ENCODE data around the gene CA9.
"Not testable (repeated sequence)": the region's sequence is repeated elsewhere in the genome, so short reads cannot be mapped to it uniquely, and the experiment has no call there.

CA9 gene

DNA sequence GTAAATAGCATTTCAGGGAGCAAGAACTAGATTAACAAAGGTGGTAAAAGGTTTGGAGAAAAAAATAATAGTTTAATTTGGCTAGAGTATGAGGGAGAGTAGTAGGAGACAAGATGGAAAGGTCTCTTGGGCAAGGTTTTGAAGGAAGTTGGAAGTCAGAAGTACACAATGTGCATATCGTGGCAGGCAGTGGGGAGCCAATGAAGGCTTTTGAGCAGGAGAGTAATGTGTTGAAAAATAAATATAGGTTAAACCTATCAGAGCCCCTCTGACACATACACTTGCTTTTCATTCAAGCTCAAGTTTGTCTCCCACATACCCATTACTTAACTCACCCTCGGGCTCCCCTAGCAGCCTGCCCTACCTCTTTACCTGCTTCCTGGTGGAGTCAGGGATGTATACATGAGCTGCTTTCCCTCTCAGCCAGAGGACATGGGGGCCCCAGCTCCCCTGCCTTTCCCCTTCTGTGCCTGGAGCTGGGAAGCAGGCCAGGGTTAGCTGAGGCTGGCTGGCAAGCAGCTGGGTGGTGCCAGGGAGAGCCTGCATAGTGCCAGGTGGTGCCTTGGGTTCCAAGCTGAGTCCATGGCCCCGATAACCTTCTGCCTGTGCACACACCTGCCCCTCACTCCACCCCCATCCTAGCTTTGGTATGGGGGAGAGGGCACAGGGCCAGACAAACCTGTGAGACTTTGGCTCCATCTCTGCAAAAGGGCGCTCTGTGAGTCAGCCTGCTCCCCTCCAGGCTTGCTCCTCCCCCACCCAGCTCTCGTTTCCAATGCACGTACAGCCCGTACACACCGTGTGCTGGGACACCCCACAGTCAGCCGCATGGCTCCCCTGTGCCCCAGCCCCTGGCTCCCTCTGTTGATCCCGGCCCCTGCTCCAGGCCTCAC is at the start of gene CA9:
Gene CA9, plus strand, starts transcription at position 797 of the 893 bp plus-strand sequence. Its CDS starts 32 bp downstream, at position 829.
- no peak for DNase-seq (ENCODE audit: low read depth in 2 of 2)

GRCh38 chr9:35627575-35627974 is 46.2 kb upstream of the CA9 start:
- no peak for DNase-seq (ENCODE audit: low read depth in 2 of 2)

DNA sequence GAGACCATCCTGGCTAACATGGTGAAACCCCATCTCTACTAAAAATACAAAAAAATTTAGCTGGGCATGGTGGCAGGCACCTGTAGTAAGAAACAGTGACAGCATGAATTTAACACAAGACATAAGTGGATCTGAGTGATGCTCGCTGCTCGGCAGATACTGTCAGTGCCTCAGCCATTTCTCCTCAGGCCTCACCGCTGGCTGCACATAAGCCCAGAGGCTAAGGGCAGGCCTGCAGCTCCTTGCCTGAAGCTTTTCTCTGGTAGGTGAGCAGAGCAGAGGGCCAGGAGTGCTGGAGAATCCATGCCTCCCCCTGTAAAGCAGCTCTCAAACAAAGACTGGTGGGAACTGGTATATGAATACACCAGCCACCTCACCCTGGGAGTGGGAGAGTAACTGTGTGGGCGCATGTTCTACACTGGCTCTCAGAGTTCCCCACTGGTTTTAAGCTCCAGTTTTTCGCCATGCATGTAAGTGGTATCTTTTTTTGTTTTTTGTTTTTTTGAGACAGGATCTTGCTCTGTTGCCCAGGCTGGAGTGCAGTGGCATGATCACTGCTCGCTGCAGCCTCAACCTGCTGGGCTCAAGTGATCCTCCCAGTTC is 45.2 kb upstream of the CA9 start:
- DNase-seq (ENCODE audit: low read depth in 2 of 2): no peak

- no peak for DNase-seq (ENCODE audit: low read depth in 2 of 2)
Observed at GRCh38 chr9:35629597-35629996, 44.1 kb upstream of the CA9 start.

GRCh38 chr9:35635730-35636129 is 38.0 kb upstream of the CA9 start:
- no peak for DNase-seq (ENCODE audit: low read depth in 2 of 2)

GRCh38 chr9:35636135-35636876 is 37.4 kb upstream of the CA9 start:
- no peak for DNase-seq (ENCODE audit: low read depth in 2 of 2)

DNA sequence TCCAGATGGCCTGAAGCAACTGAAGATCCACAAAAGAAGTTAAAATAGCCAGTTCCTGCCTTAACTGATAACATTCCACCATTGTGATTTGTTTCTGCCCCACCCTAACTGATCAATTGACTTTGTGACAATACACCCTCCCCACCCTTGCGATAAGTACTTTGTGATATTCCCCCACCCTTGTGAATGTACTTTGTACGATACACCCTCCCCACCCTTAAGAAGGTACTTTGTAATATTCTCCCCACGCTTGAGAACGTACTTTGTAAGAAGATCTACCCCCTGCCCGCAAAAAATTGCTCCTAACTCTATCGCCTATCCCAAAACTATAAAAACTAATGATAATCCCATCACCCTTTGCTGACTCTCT is 36.9 kb upstream of the CA9 start:
- not testable (repeated sequence) for DNase-seq (ENCODE audit: low read depth in 2 of 2)

GRCh38 chr9:35637427-35637955 is 36.2 kb upstream of the CA9 start:
- not testable (repeated sequence) for DNase-seq (ENCODE audit: low read depth in 2 of 2)

DNA sequence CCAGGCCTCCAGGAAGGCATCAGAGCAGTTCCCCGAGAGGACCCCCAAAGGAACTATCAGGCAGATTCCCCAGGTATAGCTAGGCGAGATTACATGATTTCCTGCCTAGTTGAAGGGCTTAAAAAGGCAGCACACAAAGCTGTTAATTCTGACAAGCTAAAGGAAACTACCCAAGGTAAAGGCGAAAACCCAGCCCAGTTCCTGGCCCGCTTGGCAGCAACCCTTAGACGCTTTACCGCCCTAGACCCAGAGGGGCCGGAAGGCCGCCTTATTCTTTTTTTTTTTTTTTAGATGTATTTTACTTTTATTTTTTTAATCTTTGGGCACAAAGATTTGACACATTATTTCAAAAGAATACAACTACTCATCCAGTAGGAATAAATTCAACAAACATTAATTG is 35.0 kb upstream of the CA9 start:
- not testable (repeated sequence) for DNase-seq (ENCODE audit: low read depth in 2 of 2)

DNA sequence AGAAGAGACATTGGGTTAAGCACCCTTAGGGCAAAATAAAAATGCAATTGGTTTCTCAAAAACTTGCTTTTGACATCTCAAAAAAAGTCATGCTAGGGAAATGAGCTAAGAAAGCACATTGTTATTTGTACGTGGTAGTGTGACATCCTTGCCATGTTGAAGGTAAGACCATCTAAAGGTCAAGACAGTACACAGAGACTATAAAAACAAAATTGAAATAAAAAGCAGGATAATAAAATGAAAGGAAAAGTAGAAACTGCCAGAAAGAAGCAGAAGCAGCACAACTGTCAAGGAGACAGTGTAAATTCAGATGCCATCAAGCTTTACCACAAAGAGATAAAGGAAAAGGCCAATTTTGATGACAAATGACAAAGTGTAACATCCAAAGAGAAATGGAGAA is 34.5 kb upstream of the CA9 start:
- not testable (repeated sequence) for DNase-seq (ENCODE audit: low read depth in 2 of 2)

DNA sequence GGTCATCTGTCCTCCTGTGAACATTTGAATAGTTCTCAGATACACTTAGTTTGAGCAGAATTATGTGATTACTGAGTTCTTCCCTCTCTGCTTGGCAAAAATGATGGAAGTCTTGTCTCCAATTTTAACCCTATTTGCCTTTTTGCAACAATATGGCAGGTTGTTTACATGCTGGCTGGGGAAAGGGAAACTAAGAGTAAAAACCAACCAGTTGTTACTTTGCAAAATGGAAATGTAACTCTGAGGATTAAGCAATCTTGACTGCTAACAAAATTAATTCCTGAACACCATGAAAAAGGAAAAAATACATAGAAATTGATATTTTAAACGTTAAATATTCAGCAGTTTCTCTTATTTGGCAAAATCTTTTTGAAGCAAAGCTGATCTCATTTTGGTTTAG is 34.1 kb upstream of the CA9 start:
- DNase-seq (ENCODE audit: low read depth in 2 of 2): no peak

GRCh38 chr9:35640431-35640830 is 33.3 kb upstream of the CA9 start:
- not testable (repeated sequence) for DNase-seq (ENCODE audit: low read depth in 2 of 2)

DNA sequence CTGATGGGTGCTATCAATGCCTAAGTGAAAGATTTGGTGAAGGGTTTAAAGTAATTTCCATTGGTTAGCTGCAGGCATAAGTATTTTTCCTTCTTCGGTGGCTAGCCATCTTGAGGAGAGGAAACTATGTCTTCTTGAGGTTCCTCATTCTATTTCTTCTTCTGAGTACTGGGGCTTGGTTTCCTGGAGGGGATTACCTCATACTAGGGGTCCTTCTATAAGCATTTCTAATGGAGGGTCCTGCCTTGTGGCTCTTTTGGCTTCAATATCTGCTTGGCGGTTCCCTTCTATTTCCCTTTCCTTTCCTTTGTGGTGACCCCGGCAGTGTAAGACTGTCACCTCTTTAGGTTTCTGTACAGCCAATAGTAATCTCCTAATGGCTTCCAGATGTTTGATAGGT is 32.2 kb upstream of the CA9 start:
- DNase-seq (ENCODE audit: low read depth in 2 of 2): not testable (repeated sequence)

GRCh38 chr9:35643046-35643445 is 30.7 kb upstream of the CA9 start:
- no peak for DNase-seq (ENCODE audit: low read depth in 2 of 2)

DNA sequence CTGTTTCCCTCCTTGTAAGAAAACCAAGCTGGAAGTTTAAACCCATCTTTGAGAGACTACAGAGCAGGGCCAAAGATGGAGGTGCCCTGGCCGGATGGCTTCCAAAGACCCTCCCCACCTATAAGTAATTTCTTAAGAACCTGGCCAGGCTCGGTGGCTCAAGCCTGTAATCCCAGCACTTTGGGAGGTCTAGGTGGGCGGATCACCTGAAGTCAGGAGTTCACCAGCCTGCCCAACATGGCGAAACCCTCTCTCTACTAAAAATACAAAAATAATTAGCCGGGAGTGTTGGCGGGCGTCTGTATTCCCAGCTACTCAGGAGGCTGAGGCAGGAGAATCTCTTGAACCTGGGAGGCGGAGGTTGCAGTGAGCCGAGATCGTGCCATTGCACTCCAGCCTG is 28.0 kb upstream of the CA9 start:
- DNase-seq (ENCODE audit: low read depth in 2 of 2): not testable (repeated sequence)

DNA sequence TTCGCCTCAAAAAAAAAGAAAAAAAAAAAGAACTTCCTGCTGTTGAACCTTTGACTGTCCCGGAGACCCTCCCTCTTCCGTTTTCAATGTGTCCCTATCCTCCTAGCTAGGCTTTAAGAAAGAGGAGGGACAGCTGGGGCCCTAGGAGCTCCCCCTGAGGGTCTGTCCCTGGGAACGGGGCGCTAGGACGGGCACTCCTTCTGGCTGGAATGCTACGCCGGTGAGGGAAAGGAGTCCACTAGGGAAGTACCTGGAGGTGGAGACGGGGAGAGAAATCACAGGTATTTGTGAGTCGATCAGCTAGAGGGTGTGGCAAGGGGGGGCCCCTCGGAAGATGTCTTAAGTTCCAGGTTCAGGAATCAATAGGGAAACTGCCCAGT is 27.6 kb upstream of the CA9 start:
- no peak for DNase-seq (ENCODE audit: low read depth in 2 of 2)

GRCh38 chr9:35646533-35647265 is 27.0 kb upstream of the CA9 start:
- DNase-seq (ENCODE audit: low read depth in 2 of 2): peak; percentile 88 to 89

- no peak for DNase-seq (ENCODE audit: low read depth in 2 of 2)
Observed at GRCh38 chr9:35649431-35650340, 24.0 kb upstream of the CA9 start.

DNA sequence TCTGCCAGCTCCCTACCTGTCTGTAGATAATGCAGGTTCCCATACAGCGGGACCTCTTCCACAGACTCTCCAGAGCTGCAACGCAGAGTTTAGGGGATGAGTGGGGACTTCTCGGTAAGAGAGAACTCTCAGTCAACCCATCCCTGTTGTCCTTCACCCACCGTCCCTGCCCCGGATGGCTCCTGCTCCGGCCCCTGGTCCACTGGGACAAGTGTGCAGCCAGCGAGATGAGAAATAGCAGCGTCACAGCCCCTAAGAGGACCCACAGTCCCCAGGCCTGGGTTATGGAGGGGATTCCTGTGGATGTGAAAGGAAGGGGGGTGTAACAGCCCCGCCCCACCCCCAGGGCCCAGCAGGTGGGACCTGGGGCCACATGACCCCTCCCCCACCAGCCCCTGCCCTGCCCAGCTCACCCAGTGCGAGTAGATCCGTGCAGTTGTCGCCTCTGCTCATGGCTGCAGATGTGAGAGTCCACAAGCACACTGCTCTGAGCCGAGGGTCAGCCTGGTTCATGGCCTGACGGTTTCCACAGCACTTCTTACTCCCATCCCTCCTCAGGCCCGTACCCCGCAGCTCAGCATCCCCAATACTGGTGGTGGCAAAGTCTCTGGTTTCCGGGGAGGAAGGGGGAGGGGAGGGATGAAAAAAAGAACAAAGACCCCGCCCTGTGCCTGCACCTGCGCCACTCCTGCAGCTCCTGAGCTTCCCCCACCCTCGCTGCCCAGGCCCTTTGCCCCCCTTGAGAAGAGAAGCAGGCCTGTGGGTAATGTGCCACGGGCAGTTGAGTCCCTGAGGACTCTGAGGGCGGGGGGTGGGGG is 23.2 kb upstream of the CA9 start, which contains the start of gene SIT1:
Gene SIT1, minus strand, starts transcription at position 591 of the 818 bp plus-strand sequence. Its CDS starts 78 bp downstream, at position 513.
- DNase-seq (ENCODE audit: low read depth in 2 of 2): no peak

Data from stimulated activated CD8-positive, alpha-beta memory T cell treated with anti-CD3 and anti-CD28 coated beads, Interleukin-2, amount 100 ng/mL, for 48 hours (primary cell).